OCI-LY1 (cell line): ENCODE measurements around the gene ZNF277.

Source experiments
- H2AFZ ChIP-seq: fragments of 200-600 bp; sonication (generic), shearing (Covaris generic); 2 replicates; pipeline ENCODE4 v1.6.0; 2014; ENCODE audit warnings: antibody characterized with exemption, mild to moderate bottlenecking, low read length
- H3F3A ChIP-seq: fragments of 200-600 bp; sonication (generic), shearing (Covaris generic); 2 replicates; pipeline ENCODE4 v1.6.0; 2014; ENCODE audit warnings: mild to moderate bottlenecking, antibody characterized with exemption, low read length, moderate library complexity; ENCODE audit not compliant: insufficient read depth
- H3K27ac ChIP-seq: fragments of 200-600 bp; sonication (generic); 2 replicates; pipeline ENCODE4 v1.5.1; 2014; ENCODE audit warnings: low read length, mixed run types, mild to moderate bottlenecking, low read depth; ENCODE audit not compliant: poor library complexity, severe bottlenecking
- H3K27me3 ChIP-seq: fragments of 200-600 bp; sonication (generic); 2 replicates; pipeline ENCODE4 v1.6.0; 2014; ENCODE audit warnings: antibody characterized with exemption, mild to moderate bottlenecking, low read length, moderate library complexity; ENCODE audit not compliant: insufficient read depth
- H3K36me3 ChIP-seq: fragments of 200-600 bp; sonication (generic); 2 replicates; pipeline ENCODE4 v1.6.1; 2014; ENCODE audit warnings: mild to moderate bottlenecking, antibody characterized with exemption, low read length, moderate library complexity, mixed read lengths; ENCODE audit not compliant: insufficient read depth
- H3K4me1 ChIP-seq: fragments of 200-600 bp; sonication (generic); 2 replicates; pipeline ENCODE4 v1.5.1; 2014; ENCODE audit warnings: mild to moderate bottlenecking, low read length, moderate library complexity; ENCODE audit not compliant: insufficient read depth, severe bottlenecking
- H3K4me2 ChIP-seq: fragments of 200-600 bp; sonication (generic), shearing (Covaris generic); 2 replicates; pipeline ENCODE4 v1.6.1; 2014; ENCODE audit warnings: low read length
- H3K4me3 ChIP-seq: fragments of 200-600 bp; sonication (generic); 2 replicates; pipeline ENCODE4 v1.5.1; 2014; ENCODE audit warnings: low read length, low read depth, mild to moderate bottlenecking, mixed read lengths; ENCODE audit not compliant: poor library complexity, severe bottlenecking
- H3K79me2 ChIP-seq: fragments of 200-600 bp; shearing (Covaris generic); 2 replicates; pipeline ENCODE4 v1.6.1; 2016; ENCODE audit warnings: mixed run types, low read length, mixed read lengths; ENCODE audit not compliant: insufficient read depth
- H3K9ac ChIP-seq: fragments of 200-600 bp; sonication (generic), shearing (Covaris generic); 2 replicates; pipeline ENCODE4 v1.6.1; 2014; ENCODE audit warnings: mild to moderate bottlenecking, low read length, mixed read lengths
- H3K9me2 ChIP-seq: fragments of 200-600 bp; sonication (generic), shearing (Covaris generic); 2 replicates; pipeline ENCODE4 v1.6.1; 2014; ENCODE audit warnings: low read depth, mild to moderate bottlenecking, low read length, mixed read lengths
- H3K9me3 ChIP-seq: fragments of 200-600 bp; shearing (Covaris generic); 2 replicates; pipeline ENCODE4 v1.6.1; 2014; ENCODE audit warnings: low read length, mixed read lengths
- H4K20me1 ChIP-seq: fragments of 200-600 bp; sonication (generic), shearing (Covaris generic); 2 replicates; pipeline ENCODE4 v1.6.0; 2016; ENCODE audit warnings: mild to moderate bottlenecking, low read length; ENCODE audit not compliant: insufficient read depth
- EZH2 ChIP-seq: fragments of 200-600 bp; sonication (generic), shearing (Covaris generic); IDR thresholded peaks from 2 replicates; pipeline ENCODE4 v1.8.0; 2017; ENCODE audit warnings: borderline replicate concordance, mixed run types, mild to moderate bottlenecking, antibody characterized with exemption, low read length, moderate library complexity, mixed read lengths
- TF ChIP-seq, protein P1 (sequence below): fragments of 200-600 bp; sonication (generic), shearing (Covaris generic); IDR thresholded peaks from 2 replicates; pipeline ENCODE4 v1.5.1; 2017; ENCODE audit warnings: mild to moderate bottlenecking, antibody characterized with exemption, low read length, moderate library complexity, mixed read lengths

The ZNF277 gene

DNA sequence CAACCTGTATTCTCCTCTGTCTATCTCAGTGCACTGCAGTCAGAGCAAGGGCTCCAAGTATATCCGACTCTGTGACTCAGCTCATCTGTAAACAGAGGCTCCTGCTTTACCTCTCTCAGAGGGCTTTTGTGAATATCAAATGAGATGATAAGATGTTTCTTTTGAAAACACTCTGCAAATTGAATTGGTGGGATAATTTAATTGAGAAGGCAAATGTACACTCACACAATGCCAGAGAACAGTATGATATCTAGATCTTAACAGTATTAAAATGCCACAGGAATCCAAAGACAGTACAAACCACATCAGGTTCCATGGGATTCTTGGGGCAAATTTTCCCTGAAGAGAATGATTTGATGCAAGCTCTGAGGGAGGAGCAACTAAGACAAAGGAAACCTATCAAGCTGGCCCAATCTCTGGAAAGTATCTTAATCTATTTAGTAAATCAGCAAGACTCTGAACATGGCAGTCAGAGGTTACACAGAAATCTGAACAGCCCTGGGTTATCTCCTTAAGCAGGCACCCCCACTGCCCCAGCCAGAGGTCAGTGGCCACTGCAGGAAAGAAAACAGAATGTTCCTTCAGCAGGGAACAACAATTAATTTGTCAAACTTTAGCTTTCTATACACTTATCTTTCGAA, 46.2 kb upstream of the ZNF277 start:
- Histone ChIP-seq H2AFZ (no peak overlapping the region), H3K4me3 (no peak overlapping the region), H3K9ac (no peak overlapping the region), H3K27ac (no peak overlapping the region), H4K20me1 (no peaks in the 10 kb centered on the region), H3K27me3 (no peaks in the 10 kb centered on the region), H3F3A (no peaks in the 10 kb centered on the region), H3K4me1 (peaks cover 4% of the 10 kb centered on the region), H3K9me3 (no peaks in the 10 kb centered on the region), H3K36me3 (no peaks in the 10 kb centered on the region), H3K79me2 (no peaks in the 10 kb centered on the region), H3K4me2 (no peak overlapping the region), H3K9me2 (no peaks in the 10 kb centered on the region)
- no peak for TF ChIP-seq EZH2
- TF ChIP-seq, protein P1, sequence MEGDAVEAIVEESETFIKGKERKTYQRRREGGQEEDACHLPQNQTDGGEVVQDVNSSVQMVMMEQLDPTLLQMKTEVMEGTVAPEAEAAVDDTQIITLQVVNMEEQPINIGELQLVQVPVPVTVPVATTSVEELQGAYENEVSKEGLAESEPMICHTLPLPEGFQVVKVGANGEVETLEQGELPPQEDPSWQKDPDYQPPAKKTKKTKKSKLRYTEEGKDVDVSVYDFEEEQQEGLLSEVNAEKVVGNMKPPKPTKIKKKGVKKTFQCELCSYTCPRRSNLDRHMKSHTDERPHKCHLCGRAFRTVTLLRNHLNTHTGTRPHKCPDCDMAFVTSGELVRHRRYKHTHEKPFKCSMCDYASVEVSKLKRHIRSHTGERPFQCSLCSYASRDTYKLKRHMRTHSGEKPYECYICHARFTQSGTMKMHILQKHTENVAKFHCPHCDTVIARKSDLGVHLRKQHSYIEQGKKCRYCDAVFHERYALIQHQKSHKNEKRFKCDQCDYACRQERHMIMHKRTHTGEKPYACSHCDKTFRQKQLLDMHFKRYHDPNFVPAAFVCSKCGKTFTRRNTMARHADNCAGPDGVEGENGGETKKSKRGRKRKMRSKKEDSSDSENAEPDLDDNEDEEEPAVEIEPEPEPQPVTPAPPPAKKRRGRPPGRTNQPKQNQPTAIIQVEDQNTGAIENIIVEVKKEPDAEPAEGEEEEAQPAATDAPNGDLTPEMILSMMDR = no peak

DNA sequence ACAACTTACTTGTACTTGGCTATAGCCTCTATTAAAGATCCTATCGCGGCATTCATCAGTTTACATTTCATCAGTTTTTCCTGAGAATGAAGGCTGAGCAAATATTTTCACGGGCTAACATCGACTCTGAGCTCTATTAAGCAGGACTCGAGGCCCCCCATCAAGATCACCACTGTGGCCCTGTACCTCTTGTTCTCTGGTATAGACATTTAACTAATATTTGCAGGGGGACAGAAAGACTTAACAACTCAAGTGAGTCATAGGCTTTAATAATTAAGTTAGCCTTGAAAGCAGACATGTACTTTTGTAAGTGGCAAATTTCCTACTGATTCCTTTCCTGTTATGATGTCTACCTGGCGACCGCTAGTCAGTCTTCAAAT, 45.7 kb upstream of the ZNF277 start:
- Histone ChIP-seq H3K4me3 (no peak overlapping the region), H3K9ac (no peak overlapping the region), H3K27me3 (no peaks in the 10 kb centered on the region), H3K4me2 (no peak overlapping the region), H3F3A (no peaks in the 10 kb centered on the region), H3K9me3 (no peaks in the 10 kb centered on the region), H3K36me3 (no peaks in the 10 kb centered on the region), H3K79me2 (no peaks in the 10 kb centered on the region), H2AFZ (no peak overlapping the region), H3K27ac (no peak overlapping the region), H3K4me1 (peaks cover 4% of the 10 kb centered on the region), H4K20me1 (no peaks in the 10 kb centered on the region), H3K9me2 (no peaks in the 10 kb centered on the region)
- TF ChIP-seq, protein P1 = no peak
- no peak for TF ChIP-seq EZH2

DNA sequence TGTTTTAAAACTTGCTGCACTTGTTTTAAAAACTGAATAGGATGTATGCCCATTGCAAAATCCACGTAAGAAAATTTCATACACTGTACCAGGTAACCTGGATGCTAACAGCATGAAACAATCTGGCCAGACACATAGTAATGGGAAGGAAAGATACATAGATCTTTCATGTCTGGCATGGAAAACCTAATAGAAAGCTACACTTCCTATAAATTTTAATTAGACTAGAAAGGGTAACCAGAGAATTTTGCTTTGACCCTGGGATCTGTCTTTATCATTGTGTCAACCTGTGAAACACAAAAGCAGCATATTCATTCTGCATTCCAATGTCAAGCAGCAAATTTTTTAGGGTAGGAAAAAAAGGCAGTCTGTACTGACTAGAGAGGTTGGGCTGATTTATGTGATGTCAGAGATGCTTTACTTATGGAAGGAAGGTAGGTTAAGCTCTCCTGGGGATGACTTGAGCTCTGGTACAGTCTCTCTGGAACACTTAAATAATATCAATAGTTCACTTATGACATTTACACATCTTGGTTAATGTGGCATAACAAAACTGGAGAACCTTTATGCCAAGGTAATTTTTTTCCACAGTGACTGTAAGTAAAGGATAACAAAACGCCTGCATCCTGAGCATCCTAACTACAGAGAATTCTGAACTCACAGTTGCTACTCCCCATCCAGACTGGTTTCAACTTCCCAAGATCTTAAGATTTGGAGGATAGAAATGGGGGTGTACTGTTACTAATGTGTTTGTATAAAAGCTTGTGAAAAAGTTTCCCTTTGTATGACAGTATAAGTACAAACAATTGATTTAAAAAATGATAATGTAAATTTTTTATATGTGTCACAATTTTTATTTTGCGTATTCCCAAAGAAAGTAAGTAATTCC, 45.0 kb upstream of the ZNF277 start:
- Histone ChIP-seq H3K4me3 (no peak overlapping the region), H3K36me3 (no peaks in the 10 kb centered on the region), H3F3A (no peaks in the 10 kb centered on the region), H3K4me2 (no peak overlapping the region), H3K27ac (no peak overlapping the region), H3K79me2 (no peaks in the 10 kb centered on the region), H3K4me1 (peaks cover 4% of the 10 kb centered on the region), H3K27me3 (no peaks in the 10 kb centered on the region), H4K20me1 (no peaks in the 10 kb centered on the region), H2AFZ (no peak overlapping the region), H3K9ac (no peak overlapping the region), H3K9me3 (no peaks in the 10 kb centered on the region), H3K9me2 (no peaks in the 10 kb centered on the region)
- TF ChIP-seq EZH2 = no peak
- TF ChIP-seq, protein P1 = no peak
